ACHN (cell line): Measurements from ENCODE around the gene SPOCK1.

Experiments used
- DNase-seq: peaks from one replicate; pipeline ENCODE4 v3.0.0-alpha.2; 2015
- in situ Hi-C: cut with HindIII; loops from 2 replicates; pipeline ENCODE4 v1.10.0; 2017; ENCODE audit warnings: low sequenced_read_pairs, low pct_ligation_motif_present, low pct_unique_long_range_greater_than_20kb

Gene SPOCK1

GRCh38 chr5:137296213-137296781 lies 202.8 kb downstream of the SPOCK1 start:
- DNase-seq: peak; percentile 79
- in situ Hi-C loops: no loop called here

DNA sequence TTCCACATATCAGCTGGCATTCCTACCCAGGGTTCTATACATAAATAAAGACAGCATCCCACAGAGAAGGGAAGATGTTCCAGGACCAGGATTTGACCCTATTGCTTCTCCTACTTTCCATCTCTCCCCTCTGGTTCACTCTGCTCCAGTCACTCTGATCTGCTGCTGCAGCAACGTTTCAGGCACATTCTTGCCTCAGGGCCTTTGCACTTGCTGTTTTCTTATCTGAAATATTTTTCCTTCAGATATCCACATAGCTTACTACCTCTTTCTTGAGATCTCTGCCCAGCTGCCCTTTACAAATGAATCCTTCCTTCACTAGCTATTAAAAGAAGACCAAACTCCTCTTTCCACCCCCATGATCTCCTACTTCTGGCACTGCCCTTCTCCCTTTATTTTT lies 204.5 kb downstream of the SPOCK1 start:
- in situ Hi-C loops: no loop called here
- DNase-seq: no peak

DNA sequence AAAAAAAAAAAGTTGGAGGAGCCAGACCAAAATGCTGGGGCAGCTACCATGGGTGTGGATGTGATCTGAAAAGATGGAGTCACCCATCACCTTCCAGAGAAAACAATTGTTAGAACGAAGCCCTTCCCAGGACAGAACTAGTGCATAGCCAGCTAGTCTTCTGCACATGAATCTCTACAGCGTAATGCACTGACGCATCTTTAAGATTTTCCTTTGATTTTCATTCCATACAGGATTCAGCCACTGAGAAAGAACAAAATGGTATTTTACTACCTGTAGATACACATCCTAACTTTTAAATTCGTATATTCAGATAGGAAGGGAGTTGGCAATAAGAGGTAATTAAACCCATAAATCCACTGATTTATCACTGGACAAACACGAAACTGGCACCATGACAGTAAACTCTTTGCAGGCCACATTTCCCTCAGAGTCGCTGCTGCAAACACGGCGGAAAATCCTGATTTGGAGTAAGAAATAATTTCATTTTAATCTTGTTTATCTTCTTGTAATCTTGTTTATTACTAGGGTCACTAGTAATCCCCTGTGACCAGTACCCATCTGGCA lies 206.6 kb downstream of the SPOCK1 start:
- DNase-seq: no peak
- in situ Hi-C loops: no loop called here

GRCh38 chr5:137291436-137291835 lies 207.7 kb downstream of the SPOCK1 start:
- DNase-seq: no peak
- in situ Hi-C loops: no loop called here

- in situ Hi-C loops: no loop called here
- DNase-seq: no peak
Measured at GRCh38 chr5:137291031-137291430, 208.1 kb downstream of the SPOCK1 start.

DNA sequence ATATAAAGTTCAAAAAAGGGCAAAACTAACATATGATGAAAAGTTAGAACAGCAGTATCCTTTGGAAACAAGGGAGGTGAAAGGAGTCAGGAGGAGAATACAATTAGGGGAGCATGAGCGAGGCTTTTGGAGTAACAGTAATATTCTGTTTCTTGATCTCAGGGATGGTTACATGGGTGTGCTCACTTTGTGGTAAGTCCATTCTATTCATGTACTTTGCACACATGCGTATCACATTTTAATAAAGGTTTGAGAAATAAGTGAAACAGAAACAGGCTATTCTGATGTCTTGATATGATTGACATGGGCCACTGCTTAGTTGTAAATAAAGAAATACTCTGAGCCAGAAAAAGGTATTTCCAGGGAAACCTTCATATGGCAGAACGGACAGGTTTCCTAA lies 208.8 kb downstream of the SPOCK1 start:
- no peak for DNase-seq
- in situ Hi-C loops: no loop called here

DNA sequence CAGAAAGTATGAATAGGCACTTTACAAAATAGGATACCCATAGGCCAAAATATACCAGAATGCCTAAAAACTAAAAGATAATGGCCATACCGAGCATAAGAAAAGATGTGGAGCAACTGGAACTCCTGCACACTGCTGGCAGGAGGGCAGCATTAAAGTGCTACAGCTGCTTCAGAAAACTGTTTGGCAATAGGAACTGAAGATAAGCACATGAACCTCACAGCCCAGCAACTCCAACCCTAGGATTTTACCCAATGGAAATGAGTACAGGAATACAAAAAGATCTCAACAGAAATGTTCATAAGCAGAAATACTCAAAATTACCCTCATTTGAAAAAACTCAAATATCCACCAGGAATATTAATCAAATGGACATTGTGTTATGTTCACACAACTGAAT lies 209.3 kb downstream of the SPOCK1 start:
- DNase-seq: no peak
- in situ Hi-C loops: no loop called here

DNA sequence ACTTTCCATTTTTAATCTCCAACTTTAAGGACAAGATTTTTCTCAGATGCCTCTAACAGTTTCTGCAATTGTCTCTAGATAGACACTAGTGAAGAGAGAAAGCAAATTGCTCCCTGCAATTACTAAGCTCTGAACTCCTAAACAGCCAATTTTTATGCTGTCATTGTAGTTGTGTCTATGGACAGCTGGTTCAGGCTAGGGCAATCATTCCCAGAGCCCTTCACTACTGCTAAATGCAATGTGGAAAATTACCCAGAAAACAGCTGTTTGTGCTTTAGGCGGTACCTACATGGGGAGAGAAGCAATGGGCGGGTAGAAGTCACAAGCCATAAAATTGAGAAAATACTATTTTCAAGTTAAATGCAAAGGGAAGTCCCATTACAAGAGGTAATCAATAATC lies 211.6 kb downstream of the SPOCK1 start:
- DNase-seq: no peak
- in situ Hi-C loops: no loop called here

DNA sequence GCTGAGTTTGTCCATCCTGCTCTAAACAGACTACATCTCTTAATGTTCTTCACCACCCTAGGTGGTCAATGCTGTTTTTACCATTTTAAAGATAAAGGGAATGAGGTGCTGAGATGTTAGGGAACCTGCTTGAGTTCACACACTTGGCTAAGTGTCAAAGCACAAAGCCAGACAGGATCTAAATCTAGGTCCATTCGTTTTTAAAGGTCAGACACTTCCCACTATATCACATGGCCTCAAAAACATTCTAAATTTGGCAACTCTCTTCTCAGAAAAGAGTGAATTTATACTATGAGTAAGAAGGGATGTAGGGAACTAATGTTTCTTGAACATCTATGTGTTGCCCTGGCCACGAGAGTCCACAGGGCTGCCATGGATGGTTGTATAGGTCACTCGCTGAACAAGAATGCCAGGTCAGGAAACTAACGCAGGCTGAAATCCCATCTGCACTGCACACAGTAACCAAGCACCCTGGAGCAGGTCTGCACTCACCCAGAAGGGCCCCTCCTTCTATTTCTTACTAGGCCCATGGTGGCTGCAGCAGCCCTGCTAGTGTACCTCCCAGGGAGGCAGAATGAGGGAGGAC lies 213.0 kb downstream of the SPOCK1 start:
- no peak for DNase-seq
- in situ Hi-C loops: no loop called here

GRCh38 chr5:137283801-137284200 lies 215.3 kb downstream of the SPOCK1 start:
- no peak for DNase-seq
- in situ Hi-C loops: no loop called here

DNA sequence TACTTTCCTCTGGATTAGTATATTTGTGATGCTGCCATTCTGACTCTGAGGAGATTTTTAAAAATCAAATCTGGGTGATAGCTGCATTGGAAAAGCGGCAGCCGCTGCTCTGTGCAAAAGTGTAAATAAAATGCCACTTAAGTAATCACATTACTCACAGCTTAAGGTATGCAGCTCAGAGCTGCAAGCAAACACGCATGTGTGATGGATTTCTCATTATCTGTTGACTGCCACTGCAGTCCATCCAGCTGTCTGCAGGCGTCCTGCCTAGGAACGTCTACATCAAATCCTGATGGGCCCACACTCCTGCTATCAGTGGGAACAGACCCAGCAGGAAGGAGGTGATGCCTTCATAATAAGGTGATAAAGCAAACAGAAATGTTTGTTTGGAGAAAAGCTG lies 216.9 kb downstream of the SPOCK1 start:
- DNase-seq: no peak
- in situ Hi-C loops: no loop called here

GRCh38 chr5:137281201-137281600 lies 217.9 kb downstream of the SPOCK1 start:
- in situ Hi-C loops: no loop called here
- no peak for DNase-seq

DNA sequence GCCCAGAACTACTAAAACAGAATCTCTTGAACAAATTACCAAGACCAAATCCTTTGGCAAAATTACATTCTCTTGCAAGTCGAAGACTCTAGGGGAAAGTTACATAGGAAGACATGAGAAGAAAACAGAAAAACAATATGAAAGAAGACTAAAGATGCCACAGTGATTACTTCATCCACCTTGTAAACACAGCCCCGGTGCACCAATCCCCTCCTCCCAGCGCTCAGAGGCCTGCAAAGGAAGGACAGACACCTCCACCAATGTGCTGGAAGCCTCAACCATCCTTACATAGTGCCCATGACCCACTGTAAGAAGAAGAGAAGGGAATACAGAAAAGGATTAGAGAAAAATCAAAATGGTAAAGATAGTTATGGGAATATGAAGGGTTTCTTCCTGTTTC lies 218.5 kb downstream of the SPOCK1 start:
- no peak for DNase-seq
- in situ Hi-C loops: no loop called here

- in situ Hi-C loops: no loop called here
- DNase-seq: no peak
Measured at GRCh38 chr5:137279521-137280231, 219.4 kb downstream of the SPOCK1 start.

- in situ Hi-C loops: no loop called here
- no peak for DNase-seq
Measured at GRCh38 chr5:137278476-137278875, 220.7 kb downstream of the SPOCK1 start.

DNA sequence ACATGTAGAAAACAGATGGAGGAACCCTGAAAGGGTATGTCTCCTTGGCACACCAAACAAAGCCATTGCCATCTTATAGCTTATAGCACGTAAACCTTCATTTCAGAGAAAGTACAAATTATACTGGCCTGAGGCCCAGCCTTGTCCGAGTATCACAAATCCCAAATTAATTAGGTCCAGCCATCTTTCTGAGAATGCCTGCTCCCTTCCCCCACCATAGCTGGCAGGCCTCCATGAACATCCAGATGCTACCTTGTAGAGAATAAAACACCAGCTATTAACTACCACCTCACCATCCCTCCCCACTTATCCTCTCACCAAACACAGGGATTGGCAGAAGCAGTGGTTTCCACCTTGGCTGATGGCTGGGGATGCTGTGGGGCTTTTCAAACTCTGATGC lies 224.0 kb downstream of the SPOCK1 start:
- in situ Hi-C loops: no loop called here
- DNase-seq: no peak

DNA sequence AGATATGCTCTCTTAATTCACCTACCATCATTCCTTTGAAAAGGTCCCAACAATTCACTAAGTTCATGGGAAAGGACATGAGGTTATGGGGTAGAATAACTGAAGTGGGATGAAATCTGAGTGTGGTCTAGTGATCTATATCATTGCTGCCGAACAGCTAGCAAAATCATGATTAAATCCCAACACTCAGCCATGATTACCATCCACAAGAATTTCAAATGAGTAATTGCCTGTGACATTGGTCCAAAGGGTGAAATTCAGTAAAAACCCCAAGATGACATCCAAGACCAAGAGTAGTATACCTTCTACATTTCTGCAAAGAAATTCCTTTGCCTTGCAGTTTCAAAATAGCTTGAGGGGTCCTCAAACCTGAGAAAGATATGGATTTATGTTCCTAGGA lies 225.6 kb downstream of the SPOCK1 start:
- in situ Hi-C loops: no loop called here
- peak; percentile 20 for DNase-seq

DNA sequence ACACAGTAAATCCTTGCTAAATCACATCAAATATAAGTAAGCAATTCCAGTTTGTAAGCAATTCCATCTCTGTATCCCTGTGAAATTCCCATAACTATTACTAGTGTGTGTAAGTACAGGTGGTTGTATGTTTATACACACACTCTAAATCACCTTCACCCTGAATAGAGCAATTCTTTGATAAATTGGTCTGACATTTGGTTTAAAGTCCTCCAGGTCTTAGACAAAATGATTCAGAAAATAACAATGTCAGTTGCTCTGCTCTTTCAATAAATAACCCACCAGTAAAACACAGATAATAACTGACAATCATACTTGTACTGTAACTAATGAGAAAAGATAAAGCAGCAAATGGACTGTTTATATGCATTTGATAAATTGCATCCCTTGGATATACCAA lies 226.3 kb downstream of the SPOCK1 start:
- no peak for DNase-seq
- in situ Hi-C loops: no loop called here

DNA sequence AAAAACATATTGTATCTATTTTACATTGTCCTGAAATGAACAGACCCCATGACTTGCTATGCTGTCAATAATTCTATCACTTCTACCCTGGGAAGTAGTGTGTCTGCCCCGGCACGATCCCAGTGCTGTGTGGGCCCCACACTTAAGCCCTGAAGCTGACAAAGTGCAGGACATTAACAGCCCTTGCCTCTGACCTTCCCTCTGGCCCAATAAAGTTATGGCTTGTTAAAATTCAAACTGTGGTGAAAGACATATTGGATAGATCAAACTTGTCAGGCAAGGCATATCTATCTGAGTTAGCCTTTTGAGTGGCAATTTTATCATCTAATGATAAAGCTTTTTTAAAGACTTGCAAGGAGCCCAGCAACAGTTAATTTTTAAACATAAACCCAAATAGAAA lies 229.2 kb downstream of the SPOCK1 start:
- in situ Hi-C loops: no loop called here

DNA sequence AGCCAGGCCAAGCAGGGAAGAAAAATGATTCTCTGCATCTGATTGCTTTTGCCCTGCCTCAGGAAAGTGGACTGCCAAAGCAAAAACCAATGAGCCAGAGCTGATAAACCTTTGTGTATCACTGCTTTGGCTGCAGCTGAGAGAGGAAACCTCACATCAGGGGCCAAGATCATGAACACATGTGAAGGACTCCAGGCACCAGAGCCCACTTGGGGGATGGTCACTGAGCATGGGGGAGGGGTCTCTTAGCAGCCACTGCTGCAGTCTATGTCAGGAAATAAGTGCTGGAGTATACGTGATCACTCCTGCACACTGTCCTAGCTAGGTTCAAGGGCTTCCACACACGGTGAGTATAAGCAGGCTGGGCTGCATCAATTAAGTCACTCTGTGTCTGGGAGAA lies 229.9 kb downstream of the SPOCK1 start:
- in situ Hi-C loops: no loop called here
- no peak for DNase-seq

More for the DNA sequence above, 229.2 kb downstream of the SPOCK1 start:
- no peak for DNase-seq
